BJ (cell line): ENCODE measurements around the gene MEP1A. TPM values are rescaled to one million over a fixed set of nuclear protein-coding genes. Genes with fewer than 3 reads are reported as not detected.

ENCODE experiments used
- CTCF ChIA-PET: fragments of 350-600 bp; formaldehyde crosslinking; extraction: SDS; loops from one replicate; lab custom pipeline; 2021; ENCODE audit warnings: antibody characterized with exemption, inconsistent platforms; lab: Yijun Ruan, JAX
- POLR2A ChIA-PET: fragments of 300-600 bp; sonication (Branson Sonifier 250); formaldehyde crosslinking; extraction: SDS; loops from one replicate; lab custom pipeline; 2021; ENCODE audit warnings: antibody characterized with exemption; lab: Charles Lee
- DNase-seq: peaks from one replicate; pipeline ENCODE4 v3.0.0-alpha.2; 2011; ENCODE audit warnings: low read depth
- H3K27me3 ChIP-seq: 2 replicates; pipeline ENCODE4 v1.6.0; 2011; ENCODE audit warnings: low read length; ENCODE audit not compliant: control insufficient read depth, insufficient read depth
- H3K36me3 ChIP-seq: 2 replicates; pipeline ENCODE4 v1.5.1; 2011; ENCODE audit warnings: low read length; ENCODE audit not compliant: control insufficient read depth, insufficient read depth
- H3K4me3 ChIP-seq: 2 replicates; pipeline ENCODE4 v1.5.1; 2011; ENCODE audit warnings: low read depth, mild to moderate bottlenecking, control low read depth, low read length
- CTCF ChIP-seq: IDR thresholded peaks from 2 replicates; pipeline ENCODE4 v1.5.1; 2011; ENCODE audit warnings: low read depth, mild to moderate bottlenecking, control low read depth, inconsistent platforms, low read length, moderate library complexity; ENCODE audit not compliant: insufficient read depth
- polyA plus RNA-seq: library from polyadenylated mRNA; depleted of rRNA; stranded (reverse); fragments of >200 nt; gene quantifications from 2 replicates; pipeline ENCODE4 v1.2.3, GENCODE V29; 2011

MEP1A gene
- polyA plus RNA-seq, 1 experiment = not detected

- no peak for TF ChIP-seq CTCF
- H3K4me3 ChIP-seq = no peak overlapping the region
- no peak for DNase-seq
- ChIA-PET CTCF (no interaction called here), POLR2A (no interaction called here)
- H3K36me3 ChIP-seq = no peaks in the 10 kb centered on the region
- H3K27me3 ChIP-seq = no peaks in the 10 kb centered on the region
Observed at GRCh38 chr6:46787871-46788540, 5.2 kb upstream of the MEP1A start.

GRCh38 chr6:46788791-46789190 is 4.4 kb upstream of the MEP1A start:
- Histone ChIP-seq H3K36me3 (no peaks in the 10 kb centered on the region), H3K4me3 (no peak overlapping the region), H3K27me3 (no peaks in the 10 kb centered on the region)
- no peak for DNase-seq
- TF ChIP-seq CTCF = no peak
- ChIA-PET CTCF (no interaction called here), POLR2A (no interaction called here)

GRCh38 chr6:46789434-46790354 is 3.5 kb upstream of the MEP1A start:
- TF ChIP-seq CTCF = no peak
- DNase-seq = no peak
- Histone ChIP-seq H3K4me3 (no peak overlapping the region), H3K27me3 (no peaks in the 10 kb centered on the region), H3K36me3 (no peaks in the 10 kb centered on the region)
- CTCF ChIA-PET = no interaction called here
- POLR2A ChIA-PET = no interaction called here

GRCh38 chr6:46790355-46790874 is 2.8 kb upstream of the MEP1A start:
- TF ChIP-seq CTCF = no peak
- ChIA-PET CTCF (no interaction called here), POLR2A (no interaction called here)
- Histone ChIP-seq H3K27me3 (no peaks in the 10 kb centered on the region), H3K4me3 (no peak overlapping the region), H3K36me3 (no peaks in the 10 kb centered on the region)
- DNase-seq = no peak

- ChIA-PET POLR2A (no interaction called here), CTCF (no interaction called here)
- Histone ChIP-seq H3K4me3 (no peak overlapping the region), H3K27me3 (no peaks in the 10 kb centered on the region), H3K36me3 (no peaks in the 10 kb centered on the region)
- no peak for DNase-seq
- no peak for TF ChIP-seq CTCF
Observed at GRCh38 chr6:46792635-46793034, 554 bp upstream of the MEP1A start.
